ENCODE results near the gene SH2D2A. TPM values are rescaled to one million over a fixed set of nuclear protein-coding genes. Genes with fewer than 3 reads are reported as not detected.

The SH2D2A gene
- total and polyA plus RNA-seq, 2 donors = 17.9 to 44.8 TPM

GRCh38 chr1:156794506-156795373 lies 21.9 kb downstream of the SH2D2A start:
- Histone ChIP-seq H3K36me3 (ENCODE audit: control insufficient read depth in 2 of 2, insufficient read depth in 2 of 2, low read length in 1 of 2) (peaks cover 59 to 85% of the 10 kb centered on the region in 2 donors), H3K4me3 (ENCODE audit: low read length in 2 of 2) (no peak overlapping the region), H3K27ac (ENCODE audit: low read depth in 1 of 2, low read length in 1 of 2) (no peak overlapping the region), H3K4me1 (ENCODE audit: control insufficient read depth in 2 of 2, insufficient read depth in 2 of 2, low read length in 2 of 2) (peaks cover 0 to 4% of the 10 kb centered on the region in 2 donors), H3K27me3 (ENCODE audit: control insufficient read depth in 2 of 2, insufficient read depth in 1 of 2, low read length in 1 of 2) (no peaks in the 10 kb centered on the region), H3K9me3 (ENCODE audit: control insufficient read depth in 2 of 2, insufficient read depth in 1 of 2, low read length in 1 of 2) (no peaks in the 10 kb centered on the region)
- WGBS = 67% methylated on average over 7 of the region's 7 CpGs
- peak in 1 of 9 donors; percentile 53 for DNase-seq (ENCODE audit: low read depth in 6 of 9, low spot score in 9 of 9)

GRCh38 chr1:156789621-156790318 lies 26.9 kb downstream of the SH2D2A start:
- peaks cover 0 to 4% of the 10 kb centered on the region in 2 donors for H3K4me1 ChIP-seq (ENCODE audit: control insufficient read depth in 2 of 2, insufficient read depth in 2 of 2, low read length in 2 of 2)
- H3K27me3 ChIP-seq (ENCODE audit: control insufficient read depth in 2 of 2, insufficient read depth in 1 of 2, low read length in 1 of 2) = no peaks in the 10 kb centered on the region
- no peak overlapping the region for H3K27ac ChIP-seq (ENCODE audit: low read depth in 1 of 2, low read length in 1 of 2)
- DNase-seq (ENCODE audit: low read depth in 6 of 9, low spot score in 9 of 9) = no peak
- peaks cover 46 to 73% of the 10 kb centered on the region in 2 donors for H3K36me3 ChIP-seq (ENCODE audit: control insufficient read depth in 2 of 2, insufficient read depth in 2 of 2, low read length in 1 of 2)
- H3K4me3 ChIP-seq (ENCODE audit: low read length in 2 of 2) = no peak overlapping the region
- H3K9me3 ChIP-seq (ENCODE audit: control insufficient read depth in 2 of 2, insufficient read depth in 1 of 2, low read length in 1 of 2) = no peaks in the 10 kb centered on the region
- WGBS = 87% methylated on average over 4 of the region's 4 CpGs

GRCh38 chr1:156788136-156788535 lies 28.5 kb downstream of the SH2D2A start:
- peaks cover 52 to 72% of the 10 kb centered on the region in 2 donors for H3K36me3 ChIP-seq (ENCODE audit: control insufficient read depth in 2 of 2, insufficient read depth in 2 of 2, low read length in 1 of 2)
- no peaks in the 10 kb centered on the region for H3K4me1 ChIP-seq (ENCODE audit: control insufficient read depth in 2 of 2, insufficient read depth in 2 of 2, low read length in 2 of 2)
- no peak overlapping the region for H3K27ac ChIP-seq (ENCODE audit: low read depth in 1 of 2, low read length in 1 of 2)
- DNase-seq (ENCODE audit: low read depth in 6 of 9, low spot score in 9 of 9) = no peak
- no peaks in the 10 kb centered on the region for H3K9me3 ChIP-seq (ENCODE audit: control insufficient read depth in 2 of 2, insufficient read depth in 1 of 2, low read length in 1 of 2)
- H3K27me3 ChIP-seq (ENCODE audit: control insufficient read depth in 2 of 2, insufficient read depth in 1 of 2, low read length in 1 of 2) = no peaks in the 10 kb centered on the region
- no peak overlapping the region for H3K4me3 ChIP-seq (ENCODE audit: low read length in 2 of 2)
- WGBS = 97% methylated on average over 2 of the region's 2 CpGs

GRCh38 chr1:156786640-156787039 lies 30.0 kb downstream of the SH2D2A start:
- Histone ChIP-seq H3K4me1 (ENCODE audit: control insufficient read depth in 2 of 2, insufficient read depth in 2 of 2, low read length in 2 of 2) (no peaks in the 10 kb centered on the region), H3K4me3 (ENCODE audit: low read length in 2 of 2) (no peak overlapping the region), H3K27ac (ENCODE audit: low read depth in 1 of 2, low read length in 1 of 2) (no peak overlapping the region), H3K9me3 (ENCODE audit: control insufficient read depth in 2 of 2, insufficient read depth in 1 of 2, low read length in 1 of 2) (no peaks in the 10 kb centered on the region), H3K36me3 (ENCODE audit: control insufficient read depth in 2 of 2, insufficient read depth in 2 of 2, low read length in 1 of 2) (peaks cover 46 to 67% of the 10 kb centered on the region in 2 donors), H3K27me3 (ENCODE audit: control insufficient read depth in 2 of 2, insufficient read depth in 1 of 2, low read length in 1 of 2) (no peaks in the 10 kb centered on the region)
- no peak for DNase-seq (ENCODE audit: low read depth in 6 of 9, low spot score in 9 of 9)
- 33% methylated on average over 10 of the region's 10 CpGs for WGBS

GRCh38 chr1:156785458-156785857 lies 31.2 kb downstream of the SH2D2A start:
- Histone ChIP-seq H3K36me3 (ENCODE audit: control insufficient read depth in 2 of 2, insufficient read depth in 2 of 2, low read length in 1 of 2) (peaks cover 40 to 58% of the 10 kb centered on the region in 2 donors), H3K27me3 (ENCODE audit: control insufficient read depth in 2 of 2, insufficient read depth in 1 of 2, low read length in 1 of 2) (no peaks in the 10 kb centered on the region), H3K27ac (ENCODE audit: low read depth in 1 of 2, low read length in 1 of 2) (no peak overlapping the region), H3K4me3 (ENCODE audit: low read length in 2 of 2) (no peak overlapping the region), H3K4me1 (ENCODE audit: control insufficient read depth in 2 of 2, insufficient read depth in 2 of 2, low read length in 2 of 2) (no peaks in the 10 kb centered on the region), H3K9me3 (ENCODE audit: control insufficient read depth in 2 of 2, insufficient read depth in 1 of 2, low read length in 1 of 2) (no peaks in the 10 kb centered on the region)
- no peak for DNase-seq (ENCODE audit: low read depth in 6 of 9, low spot score in 9 of 9)
- WGBS = 96% methylated on average over 6 of the region's 6 CpGs

GRCh38 chr1:156781585-156782186 lies 35.0 kb downstream of the SH2D2A start:
- Histone ChIP-seq H3K4me3 (ENCODE audit: low read length in 2 of 2) (no peak overlapping the region), H3K4me1 (ENCODE audit: control insufficient read depth in 2 of 2, insufficient read depth in 2 of 2, low read length in 2 of 2) (peaks cover 0 to 3% of the 10 kb centered on the region in 2 donors), H3K9me3 (ENCODE audit: control insufficient read depth in 2 of 2, insufficient read depth in 1 of 2, low read length in 1 of 2) (no peaks in the 10 kb centered on the region), H3K27ac (ENCODE audit: low read depth in 1 of 2, low read length in 1 of 2) (peak overlapping the region in 1 of 2 donors; percentile 27), H3K27me3 (ENCODE audit: control insufficient read depth in 2 of 2, insufficient read depth in 1 of 2, low read length in 1 of 2) (no peaks in the 10 kb centered on the region), H3K36me3 (ENCODE audit: control insufficient read depth in 2 of 2, insufficient read depth in 2 of 2, low read length in 1 of 2) (peaks cover 28 to 32% of the 10 kb centered on the region in 2 donors)
- no peak for DNase-seq (ENCODE audit: low read depth in 6 of 9, low spot score in 9 of 9)

- Histone ChIP-seq H3K4me1 (ENCODE audit: control insufficient read depth in 2 of 2, insufficient read depth in 2 of 2, low read length in 2 of 2) (peaks cover 0 to 3% of the 10 kb centered on the region in 2 donors), H3K4me3 (ENCODE audit: low read length in 2 of 2) (no peak overlapping the region), H3K9me3 (ENCODE audit: control insufficient read depth in 2 of 2, insufficient read depth in 1 of 2, low read length in 1 of 2) (no peaks in the 10 kb centered on the region), H3K27me3 (ENCODE audit: control insufficient read depth in 2 of 2, insufficient read depth in 1 of 2, low read length in 1 of 2) (no peaks in the 10 kb centered on the region), H3K36me3 (ENCODE audit: control insufficient read depth in 2 of 2, insufficient read depth in 2 of 2, low read length in 1 of 2) (peaks cover 10 to 13% of the 10 kb centered on the region in 2 donors), H3K27ac (ENCODE audit: low read depth in 1 of 2, low read length in 1 of 2) (no peak overlapping the region)
- WGBS = 85% methylated on average over 1 of the region's 1 CpG
- DNase-seq (ENCODE audit: low read depth in 6 of 9, low spot score in 9 of 9) = no peak
Measured at GRCh38 chr1:156777573-156777972, 39.1 kb downstream of the SH2D2A start.

GRCh38 chr1:156776942-156777341 lies 39.7 kb downstream of the SH2D2A start:
- H3K9me3 ChIP-seq (ENCODE audit: control insufficient read depth in 2 of 2, insufficient read depth in 1 of 2, low read length in 1 of 2) = no peaks in the 10 kb centered on the region
- peaks cover 10 to 12% of the 10 kb centered on the region in 2 donors for H3K36me3 ChIP-seq (ENCODE audit: control insufficient read depth in 2 of 2, insufficient read depth in 2 of 2, low read length in 1 of 2)
- 90% methylated on average over 4 of the region's 4 CpGs for WGBS
- no peaks in the 10 kb centered on the region for H3K27me3 ChIP-seq (ENCODE audit: control insufficient read depth in 2 of 2, insufficient read depth in 1 of 2, low read length in 1 of 2)
- peaks cover 0 to 3% of the 10 kb centered on the region in 2 donors for H3K4me1 ChIP-seq (ENCODE audit: control insufficient read depth in 2 of 2, insufficient read depth in 2 of 2, low read length in 2 of 2)
- H3K27ac ChIP-seq (ENCODE audit: low read depth in 1 of 2, low read length in 1 of 2) = no peak overlapping the region
- H3K4me3 ChIP-seq (ENCODE audit: low read length in 2 of 2) = no peak overlapping the region
- DNase-seq (ENCODE audit: low read depth in 6 of 9, low spot score in 9 of 9) = no peak

- Histone ChIP-seq H3K4me1 (ENCODE audit: control insufficient read depth in 2 of 2, insufficient read depth in 2 of 2, low read length in 2 of 2) (peaks cover 0 to 9% of the 10 kb centered on the region in 2 donors), H3K27me3 (ENCODE audit: control insufficient read depth in 2 of 2, insufficient read depth in 1 of 2, low read length in 1 of 2) (no peaks in the 10 kb centered on the region), H3K27ac (ENCODE audit: low read depth in 1 of 2, low read length in 1 of 2) (no peak overlapping the region), H3K36me3 (ENCODE audit: control insufficient read depth in 2 of 2, insufficient read depth in 2 of 2, low read length in 1 of 2) (peaks cover 5 to 16% of the 10 kb centered on the region in 2 donors), H3K4me3 (ENCODE audit: low read length in 2 of 2) (no peak overlapping the region), H3K9me3 (ENCODE audit: control insufficient read depth in 2 of 2, insufficient read depth in 1 of 2, low read length in 1 of 2) (no peaks in the 10 kb centered on the region)
- DNase-seq (ENCODE audit: low read depth in 6 of 9, low spot score in 9 of 9) = no peak
- WGBS = 95% methylated on average over 5 of the region's 5 CpGs
Measured at GRCh38 chr1:156775799-156776198, 40.8 kb downstream of the SH2D2A start.
